GM23338 (cell line): ENCODE data around the gene EMID1. TPM values are rescaled to one million over a fixed set of nuclear protein-coding genes. Genes with fewer than 3 reads are reported as not detected.
A peak's percentile ranks its signal among the peaks of the same experiment; 100 is the strongest.

ENCODE experiments used
- ATAC-seq: fragments of 200-7000 bp; cut with Tn5 transposase; 3 replicates; pipeline ENCODE4 v1.9.1; 2020
- DNase-seq: peaks from one replicate; pipeline ENCODE4 v3.0.0-alpha.2; 2015; ENCODE audit warnings: low spot score
- H2AFZ ChIP-seq: fragments of 200-600 bp; sonication (generic); 2 replicates; pipeline ENCODE4 v1.8.0; 2016; ENCODE audit warnings: antibody characterized with exemption, mild to moderate bottlenecking, moderate library complexity
- H3F3A ChIP-seq: fragments of 200-600 bp; sonication (generic); replicated peaks from 2 replicates; pipeline ENCODE4 v1.8.0; 2017; ENCODE audit warnings: antibody characterized with exemption, mixed run types, low read depth
- H3K27ac ChIP-seq: fragments of 200-600 bp; sonication (generic); 2 replicates; pipeline ENCODE4 v1.6.1; 2016; ENCODE audit warnings: low read depth
- H3K27me3 ChIP-seq: fragments of 200-600 bp; sonication (generic); 2 replicates; pipeline ENCODE4 v1.8.0; 2016; ENCODE audit warnings: mild to moderate bottlenecking, mixed run types, moderate library complexity; ENCODE audit not compliant: insufficient read depth
- H3K36me3 ChIP-seq: fragments of 200-600 bp; sonication (generic); 2 replicates; pipeline ENCODE4 v1.8.0; 2016; ENCODE audit warnings: mild to moderate bottlenecking; ENCODE audit not compliant: insufficient read depth
- H3K4me1 ChIP-seq: fragments of 200-600 bp; sonication (generic); 2 replicates; pipeline ENCODE4 v1.8.0; 2016; ENCODE audit warnings: mild to moderate bottlenecking, moderate library complexity; ENCODE audit not compliant: insufficient read depth
- H3K4me2 ChIP-seq: fragments of 200-600 bp; sonication (generic); 2 replicates; pipeline ENCODE4 v1.7.1; 2017; ENCODE audit warnings: mixed run types
- H3K4me3 ChIP-seq: fragments of 200-600 bp; sonication (generic); 2 replicates; pipeline ENCODE4 v1.6.1; 2016; ENCODE audit warnings: mixed run types
- H3K79me2 ChIP-seq: fragments of 200-600 bp; sonication (generic); replicated peaks from 2 replicates; pipeline ENCODE4 v1.8.0; 2017; ENCODE audit warnings: mild to moderate bottlenecking; ENCODE audit not compliant: insufficient read depth
- H3K9me2 ChIP-seq: fragments of 200-600 bp; sonication (generic); 2 replicates; pipeline ENCODE4 v1.8.0; 2017; ENCODE audit not compliant: insufficient read depth
- H4K20me1 ChIP-seq: fragments of 200-600 bp; sonication (generic); replicated peaks from 2 replicates; pipeline ENCODE4 v1.8.0; 2017; ENCODE audit warnings: mild to moderate bottlenecking; ENCODE audit not compliant: insufficient read depth
- H3K27ac Mint-ChIP-seq: 2 replicates; pipeline ENCODE4 v1.8.0; 2020; ENCODE audit warnings: inconsistent platforms, mild to moderate bottlenecking, moderate library complexity, mixed read lengths
- H3K27me3 Mint-ChIP-seq: 3 replicates; pipeline ENCODE4 v1.8.0; 2022; ENCODE audit warnings: low read depth, mild to moderate bottlenecking, moderate library complexity, mixed read lengths, inconsistent platforms; ENCODE audit not compliant: insufficient read depth, poor library complexity
- H3K36me3 Mint-ChIP-seq: 3 replicates; pipeline ENCODE4 v1.8.0; 2021; ENCODE audit warnings: low read depth, mild to moderate bottlenecking, inconsistent platforms, moderate library complexity, mixed read lengths
- H3K4me1 Mint-ChIP-seq: 3 replicates; pipeline ENCODE4 v1.8.0; 2020; ENCODE audit warnings: mild to moderate bottlenecking, inconsistent platforms, mixed read lengths
- H3K4me3 Mint-ChIP-seq: 3 replicates; pipeline ENCODE4 v1.8.0; 2021; ENCODE audit warnings: moderate library complexity, mild to moderate bottlenecking, inconsistent platforms, mixed read lengths
- H3K9me3 Mint-ChIP-seq: 3 replicates; pipeline ENCODE4 v1.8.0; 2020; ENCODE audit warnings: moderate library complexity, mild to moderate bottlenecking, inconsistent platforms, mixed read lengths
- CREB1 ChIP-seq: fragments of 250-450 bp; sonication (Bioruptor Pico); IDR thresholded peaks from 2 replicates; pipeline ENCODE4 v1.5.0; 2020; ENCODE audit warnings: low read depth, mild to moderate bottlenecking, moderate library complexity
- EZH2 ChIP-seq: fragments of 200-600 bp; sonication (generic); IDR thresholded peaks from one replicate; pipeline ENCODE4 v1.8.0; 2017; ENCODE audit warnings: antibody characterized with exemption, mild to moderate bottlenecking, low read depth; ENCODE audit not compliant: unreplicated experiment
- EZH2phosphoT487 ChIP-seq: fragments of 200-600 bp; sonication (generic); IDR thresholded peaks from one replicate; pipeline ENCODE4 v1.8.1; 2018; ENCODE audit warnings: antibody characterized with exemption; ENCODE audit not compliant: unreplicated experiment
- JUNB ChIP-seq: IDR thresholded peaks from one replicate; pipeline ENCODE4 v1.6.1; 2016; ENCODE audit warnings: antibody characterized with exemption; ENCODE audit not compliant: unreplicated experiment
- NANOG ChIP-seq: IDR thresholded peaks from 2 replicates; pipeline ENCODE4 v1.6.1; 2016; ENCODE audit warnings: antibody characterized with exemption, borderline replicate concordance
- POLR2AphosphoS5 ChIP-seq: IDR thresholded peaks from 2 replicates; pipeline ENCODE4 v1.6.1; 2016; ENCODE audit warnings: antibody characterized with exemption, low read depth
- STAT1 ChIP-seq: IDR thresholded peaks from one replicate; pipeline ENCODE4 v1.6.1; 2016; ENCODE audit warnings: antibody characterized with exemption; ENCODE audit not compliant: unreplicated experiment
- ZNF114 ChIP-seq: fragments of 250-450 bp; sonication (Bioruptor Pico); IDR thresholded peaks from 2 replicates; pipeline ENCODE4 v1.5.0; 2020; ENCODE audit warnings: mild to moderate bottlenecking, moderate library complexity
- ZNF331 ChIP-seq: fragments of 250-450 bp; sonication (Bioruptor Pico); IDR thresholded peaks from 2 replicates; pipeline ENCODE4 v1.5.0; 2020; ENCODE audit warnings: low read depth, mild to moderate bottlenecking, moderate library complexity
- polyA plus RNA-seq: library from polyadenylated mRNA; unstranded; fragments of >200 nt; fragmentation: Nextera tagmentation; extraction: Ambion mirVana; gene quantifications from 2 replicates; pipeline ENCODE4 v1.2.1, GENCODE V29; 2016
- total RNA-seq: library from RNA; depleted of rRNA; stranded (reverse); fragments of >200 nt; shearing (Covaris generic); gene quantifications from 2 replicates; pipeline ENCODE4 v1.2.3, GENCODE V29; 2014
- TF ChIP-seq, protein P1 (sequence below): IDR thresholded peaks from 2 replicates; pipeline ENCODE4 v1.6.1; 2016; ENCODE audit warnings: antibody characterized with exemption
- TF ChIP-seq, protein P2 (sequence below): IDR thresholded peaks from one replicate; pipeline ENCODE4 v1.6.1; 2018; ENCODE audit warnings: antibody characterized with exemption; ENCODE audit not compliant: unreplicated experiment
- TF ChIP-seq, protein P3 (sequence below), 2 experiments: fragments of 200-600 bp in 1 of 2; sonication (generic) in 1 of 2; conservative IDR thresholded peaks; 2 replicates each; pipeline versions ENCODE4 v1.5.1 to v1.6.1; 2016 to 2017; ENCODE audit warnings: antibody characterized with exemption in 2 of 2, low read depth in 2 of 2, mild to moderate bottlenecking in 2 of 2, moderate library complexity in 1 of 2
- TF ChIP-seq, protein P4 (sequence below): fragments of 250-450 bp; sonication (Bioruptor Pico); IDR thresholded peaks from 2 replicates; pipeline ENCODE4 v1.5.0; 2020; ENCODE audit warnings: mild to moderate bottlenecking, moderate library complexity

Gene EMID1
- total and polyA plus RNA-seq, 2 experiments from 2014 or later: 3.0 to 13.4 TPM

DNA sequence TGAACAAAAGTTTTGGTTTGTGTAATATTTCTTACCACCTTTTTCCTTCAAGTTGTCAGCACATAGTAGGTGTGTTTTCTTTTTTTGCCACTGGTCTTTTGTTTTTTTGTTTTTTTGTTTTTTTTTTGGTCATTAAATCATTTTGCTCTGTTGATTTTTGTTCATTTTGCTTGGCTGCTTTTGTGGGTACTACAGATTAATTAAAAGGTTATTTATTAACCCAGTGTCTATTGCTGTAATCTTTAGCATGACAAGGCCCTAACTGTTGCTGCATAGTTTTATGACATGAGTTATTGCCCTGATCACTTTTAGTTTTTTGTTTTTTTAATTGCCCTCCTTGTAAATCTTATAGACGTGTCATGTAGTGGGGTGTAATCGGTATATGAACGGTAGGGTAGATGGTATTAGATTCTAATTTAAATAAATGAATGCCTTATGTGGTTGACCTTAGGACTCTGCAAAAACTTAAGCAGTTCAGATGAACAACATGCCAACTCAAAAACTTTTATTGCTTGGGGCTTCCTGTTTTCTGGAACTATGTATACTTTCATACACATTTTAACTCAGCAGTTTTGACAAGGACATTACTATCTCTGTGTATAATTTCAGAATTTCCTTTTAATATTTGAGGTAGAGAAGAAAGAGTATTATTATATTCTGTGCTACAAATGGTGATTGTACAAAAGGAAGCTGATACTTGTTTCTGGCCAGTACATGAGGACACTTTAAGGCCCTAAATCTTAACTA, 70.3 kb downstream of the EMID1 start:
- peaks cover 100% of the 10 kb centered on the region for H3K79me2 ChIP-seq
- no peak overlapping the region for H3K4me2 ChIP-seq
- no peaks in the 10 kb centered on the region for H3K9me2 ChIP-seq
- peaks cover 76% of the 10 kb centered on the region for H4K20me1 ChIP-seq
- H3K27ac ChIP-seq: no peak overlapping the region
- Mint-ChIP-seq H3K27ac (peak overlapping the region; percentile 9; the same call in 1 of the 2 replicates), H3K4me1 (peaks cover 14% of the 10 kb centered on the region), H3K9me3 (no peaks in the 10 kb centered on the region), H3K36me3 (peaks cover 98% of the 10 kb centered on the region), H3K4me3 (no peak overlapping the region), H3K27me3 (peaks cover 3% of the 10 kb centered on the region)
- peaks cover 79% of the 10 kb centered on the region for H3K36me3 ChIP-seq
- H3F3A ChIP-seq: peaks cover 18% of the 10 kb centered on the region
- DNase-seq: no peak
- H3K27me3 ChIP-seq: no peaks in the 10 kb centered on the region
- H2AFZ ChIP-seq: no peak overlapping the region
- ATAC-seq: no peak
- TF ChIP-seq EZH2phosphoT487 (no peak), CREB1 (CRISPR knock-in tag) (no peak), POLR2AphosphoS5 (no peak), ZNF331 (CRISPR knock-in tag) (no peak), EZH2 (no peak), NANOG (no peak), STAT1 (no peak), ZNF114 (no peak), JUNB (no peak)
- TF ChIP-seq, protein P1, sequence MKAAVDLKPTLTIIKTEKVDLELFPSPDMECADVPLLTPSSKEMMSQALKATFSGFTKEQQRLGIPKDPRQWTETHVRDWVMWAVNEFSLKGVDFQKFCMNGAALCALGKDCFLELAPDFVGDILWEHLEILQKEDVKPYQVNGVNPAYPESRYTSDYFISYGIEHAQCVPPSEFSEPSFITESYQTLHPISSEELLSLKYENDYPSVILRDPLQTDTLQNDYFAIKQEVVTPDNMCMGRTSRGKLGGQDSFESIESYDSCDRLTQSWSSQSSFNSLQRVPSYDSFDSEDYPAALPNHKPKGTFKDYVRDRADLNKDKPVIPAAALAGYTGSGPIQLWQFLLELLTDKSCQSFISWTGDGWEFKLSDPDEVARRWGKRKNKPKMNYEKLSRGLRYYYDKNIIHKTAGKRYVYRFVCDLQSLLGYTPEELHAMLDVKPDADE: no peak
- TF ChIP-seq, protein P2, sequence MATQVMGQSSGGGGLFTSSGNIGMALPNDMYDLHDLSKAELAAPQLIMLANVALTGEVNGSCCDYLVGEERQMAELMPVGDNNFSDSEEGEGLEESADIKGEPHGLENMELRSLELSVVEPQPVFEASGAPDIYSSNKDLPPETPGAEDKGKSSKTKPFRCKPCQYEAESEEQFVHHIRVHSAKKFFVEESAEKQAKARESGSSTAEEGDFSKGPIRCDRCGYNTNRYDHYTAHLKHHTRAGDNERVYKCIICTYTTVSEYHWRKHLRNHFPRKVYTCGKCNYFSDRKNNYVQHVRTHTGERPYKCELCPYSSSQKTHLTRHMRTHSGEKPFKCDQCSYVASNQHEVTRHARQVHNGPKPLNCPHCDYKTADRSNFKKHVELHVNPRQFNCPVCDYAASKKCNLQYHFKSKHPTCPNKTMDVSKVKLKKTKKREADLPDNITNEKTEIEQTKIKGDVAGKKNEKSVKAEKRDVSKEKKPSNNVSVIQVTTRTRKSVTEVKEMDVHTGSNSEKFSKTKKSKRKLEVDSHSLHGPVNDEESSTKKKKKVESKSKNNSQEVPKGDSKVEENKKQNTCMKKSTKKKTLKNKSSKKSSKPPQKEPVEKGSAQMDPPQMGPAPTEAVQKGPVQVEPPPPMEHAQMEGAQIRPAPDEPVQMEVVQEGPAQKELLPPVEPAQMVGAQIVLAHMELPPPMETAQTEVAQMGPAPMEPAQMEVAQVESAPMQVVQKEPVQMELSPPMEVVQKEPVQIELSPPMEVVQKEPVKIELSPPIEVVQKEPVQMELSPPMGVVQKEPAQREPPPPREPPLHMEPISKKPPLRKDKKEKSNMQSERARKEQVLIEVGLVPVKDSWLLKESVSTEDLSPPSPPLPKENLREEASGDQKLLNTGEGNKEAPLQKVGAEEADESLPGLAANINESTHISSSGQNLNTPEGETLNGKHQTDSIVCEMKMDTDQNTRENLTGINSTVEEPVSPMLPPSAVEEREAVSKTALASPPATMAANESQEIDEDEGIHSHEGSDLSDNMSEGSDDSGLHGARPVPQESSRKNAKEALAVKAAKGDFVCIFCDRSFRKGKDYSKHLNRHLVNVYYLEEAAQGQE: no peak
- TF ChIP-seq, protein P3, sequence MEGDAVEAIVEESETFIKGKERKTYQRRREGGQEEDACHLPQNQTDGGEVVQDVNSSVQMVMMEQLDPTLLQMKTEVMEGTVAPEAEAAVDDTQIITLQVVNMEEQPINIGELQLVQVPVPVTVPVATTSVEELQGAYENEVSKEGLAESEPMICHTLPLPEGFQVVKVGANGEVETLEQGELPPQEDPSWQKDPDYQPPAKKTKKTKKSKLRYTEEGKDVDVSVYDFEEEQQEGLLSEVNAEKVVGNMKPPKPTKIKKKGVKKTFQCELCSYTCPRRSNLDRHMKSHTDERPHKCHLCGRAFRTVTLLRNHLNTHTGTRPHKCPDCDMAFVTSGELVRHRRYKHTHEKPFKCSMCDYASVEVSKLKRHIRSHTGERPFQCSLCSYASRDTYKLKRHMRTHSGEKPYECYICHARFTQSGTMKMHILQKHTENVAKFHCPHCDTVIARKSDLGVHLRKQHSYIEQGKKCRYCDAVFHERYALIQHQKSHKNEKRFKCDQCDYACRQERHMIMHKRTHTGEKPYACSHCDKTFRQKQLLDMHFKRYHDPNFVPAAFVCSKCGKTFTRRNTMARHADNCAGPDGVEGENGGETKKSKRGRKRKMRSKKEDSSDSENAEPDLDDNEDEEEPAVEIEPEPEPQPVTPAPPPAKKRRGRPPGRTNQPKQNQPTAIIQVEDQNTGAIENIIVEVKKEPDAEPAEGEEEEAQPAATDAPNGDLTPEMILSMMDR (conservative IDR thresholded peaks at IDR 0.05; ENCODE audit: low read depth in 2 of 2): no peak
- TF ChIP-seq, protein P4, sequence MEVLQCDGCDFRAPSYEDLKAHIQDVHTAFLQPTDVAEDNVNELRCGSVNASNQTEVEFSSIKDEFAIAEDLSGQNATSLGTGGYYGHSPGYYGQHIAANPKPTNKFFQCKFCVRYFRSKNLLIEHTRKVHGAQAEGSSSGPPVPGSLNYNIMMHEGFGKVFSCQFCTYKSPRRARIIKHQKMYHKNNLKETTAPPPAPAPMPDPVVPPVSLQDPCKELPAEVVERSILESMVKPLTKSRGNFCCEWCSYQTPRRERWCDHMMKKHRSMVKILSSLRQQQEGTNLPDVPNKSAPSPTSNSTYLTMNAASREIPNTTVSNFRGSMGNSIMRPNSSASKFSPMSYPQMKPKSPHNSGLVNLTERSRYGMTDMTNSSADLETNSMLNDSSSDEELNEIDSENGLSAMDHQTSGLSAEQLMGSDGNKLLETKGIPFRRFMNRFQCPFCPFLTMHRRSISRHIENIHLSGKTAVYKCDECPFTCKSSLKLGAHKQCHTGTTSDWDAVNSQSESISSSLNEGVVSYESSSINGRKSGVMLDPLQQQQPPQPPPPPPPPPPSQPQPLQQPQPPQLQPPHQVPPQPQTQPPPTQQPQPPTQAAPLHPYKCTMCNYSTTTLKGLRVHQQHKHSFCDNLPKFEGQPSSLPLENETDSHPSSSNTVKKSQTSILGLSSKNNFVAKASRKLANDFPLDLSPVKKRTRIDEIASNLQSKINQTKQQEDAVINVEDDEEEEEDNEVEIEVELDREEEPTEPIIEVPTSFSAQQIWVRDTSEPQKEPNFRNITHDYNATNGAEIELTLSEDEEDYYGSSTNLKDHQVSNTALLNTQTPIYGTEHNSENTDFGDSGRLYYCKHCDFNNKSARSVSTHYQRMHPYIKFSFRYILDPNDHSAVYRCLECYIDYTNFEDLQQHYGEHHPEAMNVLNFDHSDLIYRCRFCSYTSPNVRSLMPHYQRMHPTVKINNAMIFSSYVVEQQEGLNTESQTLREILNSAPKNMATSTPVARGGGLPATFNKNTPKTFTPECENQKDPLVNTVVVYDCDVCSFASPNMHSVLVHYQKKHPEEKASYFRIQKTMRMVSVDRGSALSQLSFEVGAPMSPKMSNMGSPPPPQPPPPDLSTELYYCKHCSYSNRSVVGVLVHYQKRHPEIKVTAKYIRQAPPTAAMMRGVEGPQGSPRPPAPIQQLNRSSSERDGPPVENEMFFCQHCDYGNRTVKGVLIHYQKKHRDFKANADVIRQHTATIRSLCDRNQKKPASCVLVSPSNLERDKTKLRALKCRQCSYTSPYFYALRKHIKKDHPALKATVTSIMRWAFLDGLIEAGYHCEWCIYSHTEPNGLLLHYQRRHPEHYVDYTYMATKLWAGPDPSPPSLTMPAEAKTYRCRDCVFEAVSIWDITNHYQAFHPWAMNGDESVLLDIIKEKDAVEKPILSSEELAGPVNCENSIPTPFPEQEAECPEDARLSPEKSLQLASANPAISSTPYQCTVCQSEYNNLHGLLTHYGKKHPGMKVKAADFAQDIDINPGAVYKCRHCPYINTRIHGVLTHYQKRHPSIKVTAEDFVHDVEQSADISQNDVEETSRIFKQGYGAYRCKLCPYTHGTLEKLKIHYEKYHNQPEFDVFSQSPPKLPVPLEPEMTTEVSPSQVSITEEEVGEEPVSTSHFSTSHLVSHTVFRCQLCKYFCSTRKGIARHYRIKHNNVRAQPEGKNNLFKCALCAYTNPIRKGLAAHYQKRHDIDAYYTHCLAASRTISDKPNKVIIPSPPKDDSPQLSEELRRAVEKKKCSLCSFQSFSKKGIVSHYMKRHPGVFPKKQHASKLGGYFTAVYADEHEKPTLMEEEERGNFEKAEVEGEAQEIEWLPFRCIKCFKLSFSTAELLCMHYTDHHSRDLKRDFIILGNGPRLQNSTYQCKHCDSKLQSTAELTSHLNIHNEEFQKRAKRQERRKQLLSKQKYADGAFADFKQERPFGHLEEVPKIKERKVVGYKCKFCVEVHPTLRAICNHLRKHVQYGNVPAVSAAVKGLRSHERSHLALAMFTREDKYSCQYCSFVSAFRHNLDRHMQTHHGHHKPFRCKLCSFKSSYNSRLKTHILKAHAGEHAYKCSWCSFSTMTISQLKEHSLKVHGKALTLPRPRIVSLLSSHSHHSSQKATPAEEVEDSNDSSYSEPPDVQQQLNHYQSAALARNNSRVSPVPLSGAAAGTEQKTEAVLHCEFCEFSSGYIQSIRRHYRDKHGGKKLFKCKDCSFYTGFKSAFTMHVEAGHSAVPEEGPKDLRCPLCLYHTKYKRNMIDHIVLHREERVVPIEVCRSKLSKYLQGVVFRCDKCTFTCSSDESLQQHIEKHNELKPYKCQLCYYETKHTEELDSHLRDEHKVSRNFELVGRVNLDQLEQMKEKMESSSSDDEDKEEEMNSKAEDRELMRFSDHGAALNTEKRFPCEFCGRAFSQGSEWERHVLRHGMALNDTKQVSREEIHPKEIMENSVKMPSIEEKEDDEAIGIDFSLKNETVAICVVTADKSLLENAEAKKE: no peak
- peaks cover 6% of the 10 kb centered on the region; the same call in 1 of the 2 replicates for H3K4me1 ChIP-seq
- H3K4me3 ChIP-seq: no peak overlapping the region
